ENCODE measurements around the gene TNNI3K. TPM values are rescaled to one million over a fixed set of nuclear protein-coding genes. Genes with fewer than 3 reads are reported as not detected.

The TNNI3K gene
- total RNA-seq, 1 experiment from 2014 or later, result not detected

GRCh38 chr1:74396462-74396861, 161.3 kb downstream of the TNNI3K start:
- Histone ChIP-seq H3K79me1 (ENCODE audit: insufficient read depth, low read depth, low read length, poor library complexity, severe bottlenecking) (no peaks in the 10 kb centered on the region), H3K79me2 (ENCODE audit: insufficient read depth, low read length) (no peaks in the 10 kb centered on the region), H4K5ac (ENCODE audit: insufficient read length, low read depth, low read length) (no peak overlapping the region), H2BK20ac (ENCODE audit: low read depth, low read length, poor library complexity, severe bottlenecking) (no peak overlapping the region), H3K27ac (ENCODE audit: insufficient read length, low read depth, low read length) (no peak overlapping the region), H4K20me1 (ENCODE audit: control insufficient read depth, insufficient read depth, insufficient read length) (no peaks in the 10 kb centered on the region), H3K4me2 (ENCODE audit: insufficient read depth, insufficient read length, low read length) (no peak overlapping the region), H3K9ac (ENCODE audit: extremely low read depth, insufficient read length, low read length) (no peak overlapping the region), H3K14ac (ENCODE audit: insufficient read depth, low read length) (no peak overlapping the region), H2BK12ac (ENCODE audit: insufficient read length, low read depth, low read length) (no peak overlapping the region), H3K23me2 (ENCODE audit: insufficient read length, low read depth, low read length, poor library complexity, severe bottlenecking) (no peaks in the 10 kb centered on the region), H2BK120ac (ENCODE audit: low read depth, low read length, poor library complexity, severe bottlenecking) (no peak overlapping the region), H2AK5ac (ENCODE audit: insufficient read length, low read length) (no peak overlapping the region), H3K4ac (ENCODE audit: low read depth, low read length) (no peak overlapping the region), H2AFZ (ENCODE audit: low read length) (no peak overlapping the region), H3K27me3 (ENCODE audit: insufficient read depth, low read length) (no peaks in the 10 kb centered on the region), H4K8ac (replicated peaks; ENCODE audit: insufficient read length, low read depth, low read length) (no peak overlapping the region), H3T11ph (ENCODE audit: low read length) (no peak overlapping the region), H3K23ac (ENCODE audit: insufficient read length, low read depth, low read length) (no peak overlapping the region), H3K18ac (ENCODE audit: insufficient read length, low read depth, low read length) (no peak overlapping the region), H3K9me3 (ENCODE audit: control insufficient read depth, low read depth, low read length) (no peaks in the 10 kb centered on the region), H2BK15ac (ENCODE audit: low read depth, low read length) (no peak overlapping the region), H3K4me1 (ENCODE audit: insufficient read depth, low read length) (no peaks in the 10 kb centered on the region; the same call in 1 of the 2 replicates), H4K91ac (ENCODE audit: insufficient read length, low read depth, low read length) (no peak overlapping the region), H2BK5ac (ENCODE audit: insufficient read length, low read length) (no peak overlapping the region), H3K56ac (ENCODE audit: insufficient read length, low read depth, low read length) (no peak overlapping the region)
- Mint-ChIP-seq H3K27me3 (ENCODE audit: low read depth) (no peaks in the 10 kb centered on the region), H3K36me3 (ENCODE audit: insufficient read depth in 1 of 3, low read depth in 3 of 3) (no peaks in the 10 kb centered on the region), H3K27ac (no peak overlapping the region), H3K4me1 (peaks cover 13 to 26% of the 10 kb centered on the region in 2 experiments), H3K9me3 (peaks cover 0 to 2% of the 10 kb centered on the region in 2 experiments; a peak in 1 of 5 replicates), H3K4me3 (no peak overlapping the region)
- TF ChIP-seq CTCF (conservative IDR thresholded peaks at IDR 0.05), result no peak
- DNase-seq, result no peak
- WGBS (ENCODE audit: extremely low coverage, insufficient read length, low lambda C conversion rate), result no CpG with 5 or more reads among the region's 3 CpGs
